HG03060 (cell line): ENCODE results near the gene TRIM8.
A peak's percentile ranks its signal among the peaks of the same experiment; 100 is the strongest.

Source experiments
- ATAC-seq: cut with Tn5 transposase; IDR thresholded peaks from one replicate; pipeline ENCODE4 v1.9.1; 2021; ENCODE audit warnings: low read depth, moderate number of reproducible peaks; ENCODE audit not compliant: unreplicated experiment

The TRIM8 gene

GRCh38 chr10:102648269-102648888 is 4.1 kb downstream of the TRIM8 start:
- no peak for ATAC-seq

GRCh38 chr10:102648889-102649796 is 4.9 kb downstream of the TRIM8 start:
- no peak for ATAC-seq

- no peak for ATAC-seq
Measured at GRCh38 chr10:102649797-102650654, 5.7 kb downstream of the TRIM8 start.

GRCh38 chr10:102650655-102651454 is 6.6 kb downstream of the TRIM8 start:
- ATAC-seq: no peak

GRCh38 chr10:102651455-102652169 is 7.3 kb downstream of the TRIM8 start:
- ATAC-seq: no peak

GRCh38 chr10:102652170-102652916 is 8.1 kb downstream of the TRIM8 start:
- ATAC-seq: peak; percentile 29

- ATAC-seq: no peak
Measured at GRCh38 chr10:102653060-102653459, 8.8 kb downstream of the TRIM8 start.

- no peak for ATAC-seq
Measured at GRCh38 chr10:102654566-102654965, 10.3 kb downstream of the TRIM8 start.

GRCh38 chr10:102654969-102655368 is 10.7 kb downstream of the TRIM8 start:
- ATAC-seq: no peak

GRCh38 chr10:102656026-102656425 is 11.7 kb downstream of the TRIM8 start:
- ATAC-seq: no peak

GRCh38 chr10:102656791-102657371 is 12.6 kb downstream of the TRIM8 start:
- no peak for ATAC-seq

- ATAC-seq: no peak
Measured at GRCh38 chr10:102657451-102657850, 13.2 kb downstream of the TRIM8 start.

GRCh38 chr10:102657984-102658724 is 13.9 kb downstream of the TRIM8 start:
- ATAC-seq: no peak

- ATAC-seq: no peak
Measured at GRCh38 chr10:102658802-102659201, 14.5 kb downstream of the TRIM8 start.

- ATAC-seq: peak; percentile 63
Measured at GRCh38 chr10:102660888-102661657, 16.8 kb downstream of the TRIM8 start.

- no peak for ATAC-seq
Measured at GRCh38 chr10:102661658-102662028, 17.4 kb downstream of the TRIM8 start.

GRCh38 chr10:102665904-102666509 is 21.7 kb downstream of the TRIM8 start:
- no peak for ATAC-seq
